HG03378 (cell line): Measurements from ENCODE around the gene ENOPH1.
"Not testable (repeated sequence)": the region's sequence is repeated elsewhere in the genome, so short reads cannot be mapped to it uniquely, and the experiment has no call there.

Source experiments
- ATAC-seq: cut with Tn5 transposase; IDR thresholded peaks from one replicate; pipeline ENCODE4 v1.9.1; 2021; ENCODE audit warnings: mild to moderate bottlenecking, moderate library complexity; ENCODE audit not compliant: unreplicated experiment

ENOPH1 gene

DNA sequence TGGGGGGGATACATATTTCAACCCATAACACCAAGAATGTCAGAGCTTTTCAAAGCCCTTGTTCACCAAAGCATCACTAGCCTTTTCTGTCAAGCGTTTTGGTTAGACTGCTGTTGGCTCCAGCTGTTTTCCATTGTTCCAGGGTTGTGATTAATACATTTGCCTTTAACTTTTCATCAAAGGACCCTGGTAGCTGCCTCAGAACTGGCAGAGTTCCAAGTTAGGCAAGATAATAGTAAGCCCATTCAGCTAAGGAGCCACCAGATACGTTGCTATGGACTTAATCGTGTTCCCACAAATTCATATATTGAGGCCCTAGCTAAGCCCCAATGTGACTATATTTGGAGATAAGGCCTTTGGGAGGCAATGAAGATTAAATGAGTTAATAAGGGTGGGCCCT, 37.1 kb downstream of the ENOPH1 start:
- ATAC-seq, result no peak

GRCh38 chr4:82469791-82470345, 39.5 kb downstream of the ENOPH1 start:
- ATAC-seq, result no peak

- not testable (repeated sequence) for ATAC-seq
These were observed 42.7 kb downstream of the ENOPH1 start for GRCh38 chr4:82473080-82473479.

GRCh38 chr4:82473621-82474164, 43.3 kb downstream of the ENOPH1 start:
- ATAC-seq, result no peak

- ATAC-seq, result not testable (repeated sequence)
These were observed 45.5 kb downstream of the ENOPH1 start for GRCh38 chr4:82475931-82476330.

DNA sequence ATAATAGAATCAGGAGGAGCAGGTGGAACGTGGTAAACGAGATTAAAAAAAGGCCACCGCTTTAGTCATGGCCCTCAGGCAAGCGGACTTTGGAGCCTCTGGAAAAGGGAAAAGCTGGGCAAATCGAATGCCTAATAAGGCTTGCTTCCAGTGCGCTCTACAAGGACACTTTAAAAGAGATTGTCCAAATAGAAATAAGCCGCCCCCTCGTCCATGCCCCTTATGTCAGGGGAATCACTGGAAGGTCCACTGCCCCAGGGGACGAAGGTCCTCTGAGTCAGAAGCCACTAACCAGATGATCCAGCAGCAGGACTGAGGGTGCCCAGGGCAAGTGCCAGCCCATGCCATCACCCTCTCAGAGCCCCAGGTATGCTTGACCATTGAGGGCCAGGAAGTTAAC, 47.1 kb downstream of the ENOPH1 start:
- not testable (repeated sequence) for ATAC-seq

DNA sequence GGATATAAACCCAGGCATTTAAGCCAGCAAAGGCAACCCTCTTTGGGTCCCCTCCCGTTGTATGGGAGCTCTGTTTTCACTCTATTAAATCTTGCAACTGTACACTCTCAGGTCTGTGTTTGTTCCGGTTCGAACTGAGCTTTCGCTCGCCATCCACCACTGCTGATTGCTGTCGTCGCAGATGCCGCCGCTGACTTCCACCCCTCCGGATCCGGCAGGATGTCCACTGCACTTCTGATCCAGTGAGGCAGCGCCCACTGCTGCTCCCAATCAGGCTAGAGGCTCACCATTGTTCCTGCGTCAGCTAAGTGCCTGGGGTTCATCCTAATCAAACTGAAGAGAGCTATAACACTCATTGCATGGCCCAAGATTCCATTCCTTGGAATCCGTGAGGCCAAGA, 49.2 kb downstream of the ENOPH1 start:
- no peak for ATAC-seq

DNA sequence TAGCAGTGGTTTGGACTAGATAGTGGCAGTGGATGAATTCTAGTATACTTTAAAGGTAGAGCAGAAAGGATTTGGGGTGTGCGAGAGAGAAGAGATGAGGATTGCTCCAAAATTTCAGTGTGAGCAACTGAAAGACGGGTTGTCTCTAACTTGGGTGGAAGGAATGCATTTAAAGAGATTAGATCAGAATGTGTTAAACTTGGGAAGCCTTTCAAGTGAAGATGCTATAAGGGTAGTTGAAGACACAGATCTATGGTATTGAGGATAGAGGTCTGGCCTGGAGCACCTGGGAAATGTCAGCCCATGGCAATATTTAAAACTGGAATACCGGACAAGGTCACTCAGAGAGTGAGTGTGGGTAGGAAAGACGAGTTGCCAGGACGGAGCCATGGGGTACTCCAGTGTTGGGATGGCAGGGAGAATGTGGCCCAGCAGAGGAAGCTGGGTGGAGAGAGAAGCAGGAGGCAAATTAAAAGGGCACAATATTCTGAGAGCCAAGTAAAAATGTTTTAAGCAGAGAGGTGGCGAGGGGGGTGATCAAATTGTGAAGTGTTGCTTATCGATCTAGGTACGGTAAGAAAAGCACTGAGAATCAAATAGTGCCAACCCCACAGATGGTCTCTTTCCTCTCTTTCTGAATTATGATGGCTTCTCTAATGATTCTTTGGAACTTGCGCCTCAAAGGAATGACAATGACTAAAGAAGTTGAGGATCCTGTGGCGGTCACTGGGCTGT, 50.5 kb downstream of the ENOPH1 start:
- ATAC-seq, result no peak

- no peak for ATAC-seq
These were observed 51.1 kb downstream of the ENOPH1 start for GRCh38 chr4:82481506-82481840.

DNA sequence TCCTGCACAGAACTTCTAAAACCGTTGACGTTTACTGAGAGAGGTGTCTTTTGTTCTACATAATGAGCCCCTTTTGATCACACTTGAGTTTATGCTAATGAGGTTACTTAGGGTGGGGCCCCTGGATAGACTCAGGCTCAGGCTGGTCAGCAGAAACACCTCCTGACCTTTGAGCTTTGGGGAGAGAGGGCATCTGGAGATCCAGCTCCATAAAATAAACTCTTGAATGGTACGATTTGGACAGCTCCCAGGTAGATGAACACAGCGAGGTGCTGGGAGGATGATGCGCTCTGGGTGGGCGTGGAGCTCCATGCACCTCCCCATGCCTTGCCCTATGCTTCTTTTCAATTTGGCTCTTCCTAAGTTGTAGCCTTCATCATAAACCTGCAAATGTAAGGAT, 52.0 kb downstream of the ENOPH1 start:
- ATAC-seq, result no peak

GRCh38 chr4:82484996-82485783, 54.8 kb downstream of the ENOPH1 start:
- ATAC-seq, result no peak

GRCh38 chr4:82489076-82489475, 58.7 kb downstream of the ENOPH1 start:
- no peak for ATAC-seq

DNA sequence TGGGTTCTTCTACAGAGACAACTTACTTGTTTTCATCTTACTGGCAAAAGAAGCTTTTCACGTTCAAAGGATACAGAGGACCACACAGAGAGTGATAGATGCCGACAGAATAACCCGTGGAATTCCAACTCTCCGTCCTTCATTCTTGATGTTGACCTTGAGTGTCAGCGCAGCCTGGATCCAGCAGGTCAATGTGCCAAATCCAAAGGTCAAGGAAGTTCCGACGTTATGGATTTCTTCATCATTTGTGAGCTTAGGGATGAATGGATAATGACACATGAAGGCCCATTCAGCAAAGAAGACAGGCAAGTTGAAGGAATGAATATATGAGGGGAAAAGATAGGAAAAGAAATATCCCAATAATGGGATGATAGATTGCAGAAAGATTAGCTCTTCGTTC, 59.6 kb downstream of the ENOPH1 start:
- ATAC-seq, result no peak

DNA sequence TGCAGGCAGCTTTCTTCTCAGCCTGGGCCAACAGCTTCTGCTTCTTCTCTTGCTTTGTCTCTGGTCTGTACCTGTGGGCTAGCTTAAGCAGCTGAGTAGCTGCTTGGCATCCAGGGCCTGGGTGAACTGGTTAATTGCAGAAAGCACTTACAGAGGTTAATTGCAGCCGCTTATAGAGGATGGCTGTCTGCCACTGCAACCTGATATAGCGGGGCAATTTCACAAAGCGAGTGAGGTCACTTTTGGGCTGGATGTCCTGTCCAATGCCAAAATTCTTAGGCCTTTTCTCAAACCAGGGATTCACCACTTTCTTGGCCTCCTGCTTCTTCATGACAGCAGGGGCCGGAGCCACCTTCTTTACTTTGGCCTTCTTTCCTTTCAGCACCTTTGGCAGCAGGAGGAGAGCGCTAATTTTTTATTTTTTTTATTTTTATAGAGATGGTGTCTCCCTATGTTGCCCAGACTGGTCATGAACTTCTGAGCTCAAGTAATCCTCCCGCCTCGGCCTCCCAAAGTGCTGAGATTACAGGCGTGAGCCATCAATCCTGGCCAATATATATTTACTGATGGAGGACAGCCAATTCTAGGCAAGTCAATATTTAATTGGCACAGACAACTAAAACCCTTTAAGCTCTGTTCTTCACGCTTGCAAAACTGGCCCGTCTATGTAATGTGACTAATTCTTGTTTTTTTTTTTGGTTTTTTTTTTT, 61.0 kb downstream of the ENOPH1 start:
- no peak for ATAC-seq

- ATAC-seq, result no peak
These were observed 63.5 kb downstream of the ENOPH1 start for GRCh38 chr4:82493721-82494425.

- ATAC-seq, result no peak
These were observed 65.3 kb downstream of the ENOPH1 start for GRCh38 chr4:82495666-82496065.

DNA sequence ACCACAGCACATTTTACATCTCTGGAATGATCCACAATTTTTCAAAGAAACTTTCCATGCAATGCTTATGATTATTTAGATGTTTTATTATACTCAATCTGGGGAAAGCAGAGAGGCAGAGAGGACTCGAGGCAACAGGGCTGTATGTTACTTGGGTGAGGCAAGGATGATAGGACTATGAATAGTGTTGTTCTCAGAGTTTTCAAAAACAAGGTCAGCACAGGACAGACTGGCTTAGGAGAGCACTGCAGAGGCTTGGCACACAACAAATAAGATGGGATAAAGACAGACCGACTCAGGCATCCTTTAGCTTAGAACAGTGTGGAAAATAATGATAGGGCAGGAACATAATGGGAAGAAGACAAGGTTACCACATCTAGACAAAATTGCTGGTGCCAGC, 66.0 kb downstream of the ENOPH1 start:
- ATAC-seq, result no peak

DNA sequence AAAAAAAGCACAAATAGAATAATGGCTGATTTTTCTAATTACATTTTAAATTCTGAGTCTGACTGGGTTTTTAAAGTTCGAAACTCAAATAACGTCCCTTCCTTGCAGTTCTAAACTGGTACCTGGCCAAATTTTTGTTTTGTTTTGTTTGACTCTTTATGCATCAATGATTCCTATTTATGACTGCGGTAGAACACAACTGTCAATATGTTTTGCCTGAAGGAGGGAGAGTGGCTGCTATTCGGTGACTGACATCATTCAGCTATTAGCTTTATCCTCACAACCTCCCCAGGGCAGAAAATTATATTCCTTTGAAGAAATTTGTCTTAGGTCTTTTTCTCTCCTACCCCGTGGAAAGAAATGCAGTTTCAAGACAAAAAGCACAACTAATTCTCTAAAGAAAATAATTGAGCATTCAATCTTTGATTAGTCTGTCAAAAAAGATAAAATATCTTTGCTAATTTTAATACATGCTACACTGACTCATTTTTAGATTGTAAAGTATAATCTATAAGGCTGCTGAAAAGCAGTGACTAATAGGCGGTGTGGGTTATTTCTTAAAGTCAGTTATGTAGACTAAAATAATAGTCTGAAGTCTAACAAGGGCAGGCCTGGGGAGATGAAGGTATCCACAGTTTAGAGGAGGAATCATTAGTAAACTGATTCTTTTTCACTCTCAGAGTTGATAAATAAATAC, 69.5 kb downstream of the ENOPH1 start:
- no peak for ATAC-seq

- ATAC-seq, result no peak
These were observed 70.2 kb downstream of the ENOPH1 start for GRCh38 chr4:82500435-82501153.

DNA sequence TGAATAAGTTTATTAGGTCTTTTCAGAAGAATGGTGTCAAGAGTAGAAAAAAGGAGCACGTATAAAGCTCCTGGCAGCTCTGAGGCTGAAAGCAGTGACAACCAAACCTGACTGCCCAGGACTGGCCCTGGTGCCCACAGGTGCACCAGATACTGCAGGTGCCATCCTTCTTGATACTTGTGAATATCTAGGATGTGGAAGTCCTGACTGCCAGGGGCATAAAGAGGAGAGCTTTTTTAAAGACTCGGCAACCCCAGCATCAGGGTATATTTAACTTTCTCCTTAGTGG, 70.7 kb downstream of the ENOPH1 start:
- ATAC-seq, result no peak
